Endometrial microvascular endothelial cells (primary cell): ENCODE measurements around the gene RSPH9. TPM values are rescaled to one million over a fixed set of nuclear protein-coding genes. Genes with fewer than 3 reads are reported as not detected.

Source experiments
- in situ Hi-C: cut with HindIII; loops from 2 replicates; pipeline ENCODE4 v1.10.0; 2017; ENCODE audit warnings: low sequenced_read_pairs, low pct_unique_long_range_greater_than_20kb; ENCODE audit errors: inconsistent ontology term
- total RNA-seq: library from RNA; depleted of rRNA; stranded (reverse); fragments of >200 nt; gene quantifications from one replicate; pipeline ENCODE4 v1.2.3, GENCODE V29; 2015; ENCODE audit errors: inconsistent ontology term

The RSPH9 gene
- total RNA-seq, 1 donor from 2014 or later, result not detected

GRCh38 chr6:43702534-43703440, 58.0 kb downstream of the RSPH9 start:
- in situ Hi-C loops, result no loop called here

GRCh38 chr6:43703512-43704429, 58.9 kb downstream of the RSPH9 start:
- in situ Hi-C loops, result no loop called here

- in situ Hi-C loops, result no loop called here
These were observed 61.2 kb downstream of the RSPH9 start for GRCh38 chr6:43705996-43706395.

GRCh38 chr6:43706788-43707187, 62.0 kb downstream of the RSPH9 start:
- in situ Hi-C loops, result no loop called here

DNA sequence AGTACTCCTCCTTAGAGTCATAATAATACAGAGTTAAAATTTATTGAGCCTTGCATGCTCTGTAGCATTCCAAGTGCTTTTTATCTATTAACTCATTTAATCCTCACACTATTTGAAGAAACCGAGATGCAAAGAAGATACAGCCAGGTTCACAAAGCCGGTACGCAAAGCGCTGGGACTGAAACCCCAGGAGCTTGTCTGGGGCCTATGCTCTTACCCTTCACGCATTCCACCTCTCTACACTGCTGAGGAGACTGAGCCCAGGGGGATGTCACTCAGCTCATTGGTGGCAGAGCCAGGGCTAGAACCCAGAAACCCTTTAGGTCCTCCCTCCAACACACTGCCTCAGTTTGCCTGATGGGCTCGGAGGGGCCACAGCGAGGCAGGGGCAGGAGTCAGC, 62.4 kb downstream of the RSPH9 start:
- in situ Hi-C loops, result no loop called here

DNA sequence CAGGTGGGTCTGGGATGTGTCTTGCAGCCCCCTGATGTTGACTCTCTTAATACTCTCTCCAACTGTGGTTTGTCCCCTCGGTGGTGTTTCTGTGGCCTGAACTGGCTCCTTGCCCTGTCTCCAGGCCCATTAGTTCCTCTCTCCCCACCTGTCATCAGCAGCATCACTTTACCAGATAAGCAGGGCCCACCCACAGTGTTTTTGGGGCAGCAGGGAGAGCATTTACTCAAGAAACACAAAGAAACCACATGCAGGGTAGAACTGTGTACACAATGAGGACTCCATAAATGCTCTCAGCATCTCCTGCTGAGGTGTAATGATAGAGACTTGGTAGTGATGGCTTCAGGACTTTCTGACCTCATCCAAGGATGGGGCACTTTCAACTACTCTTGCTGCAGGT, 62.9 kb downstream of the RSPH9 start:
- in situ Hi-C loops, result no loop called here

DNA sequence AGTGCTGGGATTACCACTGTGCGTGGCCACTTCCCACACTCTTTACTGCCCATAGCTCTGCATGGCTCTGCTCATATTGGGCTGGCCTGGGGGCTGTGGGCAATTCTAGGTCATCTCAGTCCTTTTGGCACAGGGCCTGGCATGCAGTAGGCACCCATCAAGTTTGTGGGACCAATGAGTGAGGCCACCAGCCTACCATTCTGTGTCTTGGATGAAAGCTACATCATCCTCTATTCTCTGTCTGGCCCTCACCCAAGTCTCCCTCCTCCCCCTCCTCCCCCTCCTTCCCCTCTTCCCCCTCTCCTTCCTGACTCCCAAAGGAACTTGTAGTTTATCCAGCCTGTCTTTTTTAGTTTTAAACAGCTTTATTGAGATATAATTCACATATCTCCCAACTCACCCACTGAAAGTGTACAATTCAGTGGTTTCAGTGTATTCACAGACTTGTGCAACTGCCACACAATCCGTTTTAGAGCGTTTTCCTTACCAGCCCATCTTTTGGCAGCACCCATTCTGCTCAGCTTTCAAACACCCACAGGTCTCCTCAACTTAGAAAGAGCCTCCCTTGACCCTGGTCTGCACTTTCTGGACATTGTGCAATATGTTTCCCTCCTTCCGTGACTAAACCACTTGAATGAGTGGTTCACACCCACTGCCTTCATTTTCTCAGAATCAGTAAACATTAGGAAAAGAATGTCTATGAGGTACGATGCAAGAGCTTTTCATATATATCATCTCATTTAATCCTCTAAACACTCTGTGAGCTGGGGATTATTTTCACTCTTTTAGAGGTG, 64.2 kb downstream of the RSPH9 start:
- in situ Hi-C loops, result no loop called here

DNA sequence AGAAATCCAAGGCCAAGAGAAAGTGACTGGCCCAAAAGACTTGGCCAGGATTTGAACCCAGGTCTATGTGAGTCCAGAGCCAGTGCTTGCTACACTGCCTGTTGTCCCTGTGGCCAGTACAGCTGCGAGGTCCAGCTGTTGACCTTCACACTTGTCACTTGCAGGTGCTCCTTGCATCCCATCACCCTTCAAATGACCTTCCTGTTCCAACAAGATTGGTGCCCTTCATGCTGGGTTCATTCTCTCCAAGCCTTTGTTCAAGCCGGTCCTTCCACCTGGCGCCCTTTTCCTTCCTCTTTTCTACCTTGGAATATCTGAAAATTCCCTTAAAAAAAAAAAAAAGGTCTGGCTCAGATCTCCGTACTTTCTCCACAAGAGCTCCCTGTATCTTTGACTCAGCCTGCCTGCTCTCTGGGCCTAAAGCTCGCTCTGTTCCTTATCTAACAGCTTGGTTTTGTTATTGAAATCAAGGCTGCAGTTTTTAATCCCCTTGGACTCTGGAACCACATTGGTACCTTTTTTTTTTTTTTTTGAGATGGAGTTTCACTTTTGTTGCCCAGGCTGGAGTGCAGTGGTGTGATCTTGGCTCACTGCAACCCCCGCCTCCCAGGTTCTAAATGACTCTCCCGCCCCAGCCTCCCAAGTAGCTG, 64.9 kb downstream of the RSPH9 start:
- in situ Hi-C loops, result no loop called here

DNA sequence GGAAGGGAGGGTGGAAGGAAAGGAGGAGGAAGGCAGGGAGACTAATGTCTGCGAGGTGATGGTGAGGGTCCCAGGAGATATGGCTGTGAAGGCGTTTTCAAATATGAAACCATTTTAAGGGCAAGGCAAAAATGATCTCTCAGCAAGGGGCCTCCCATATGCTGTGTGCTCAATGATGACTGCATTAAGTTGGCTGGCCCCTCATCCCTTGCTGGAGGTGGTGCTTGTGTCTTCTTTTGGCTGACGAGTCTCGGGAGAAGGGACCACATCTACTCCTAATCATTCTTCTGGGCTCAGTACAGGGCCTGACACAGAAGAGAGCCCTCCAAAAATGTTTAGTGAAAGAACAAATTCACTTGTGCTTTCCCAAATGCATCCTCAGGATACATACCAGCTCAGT, 65.7 kb downstream of the RSPH9 start:
- in situ Hi-C loops, result no loop called here

GRCh38 chr6:43712579-43712978, 67.7 kb downstream of the RSPH9 start:
- in situ Hi-C loops, result no loop called here

- in situ Hi-C loops, result no loop called here
These were observed 68.9 kb downstream of the RSPH9 start for GRCh38 chr6:43713643-43714310.

DNA sequence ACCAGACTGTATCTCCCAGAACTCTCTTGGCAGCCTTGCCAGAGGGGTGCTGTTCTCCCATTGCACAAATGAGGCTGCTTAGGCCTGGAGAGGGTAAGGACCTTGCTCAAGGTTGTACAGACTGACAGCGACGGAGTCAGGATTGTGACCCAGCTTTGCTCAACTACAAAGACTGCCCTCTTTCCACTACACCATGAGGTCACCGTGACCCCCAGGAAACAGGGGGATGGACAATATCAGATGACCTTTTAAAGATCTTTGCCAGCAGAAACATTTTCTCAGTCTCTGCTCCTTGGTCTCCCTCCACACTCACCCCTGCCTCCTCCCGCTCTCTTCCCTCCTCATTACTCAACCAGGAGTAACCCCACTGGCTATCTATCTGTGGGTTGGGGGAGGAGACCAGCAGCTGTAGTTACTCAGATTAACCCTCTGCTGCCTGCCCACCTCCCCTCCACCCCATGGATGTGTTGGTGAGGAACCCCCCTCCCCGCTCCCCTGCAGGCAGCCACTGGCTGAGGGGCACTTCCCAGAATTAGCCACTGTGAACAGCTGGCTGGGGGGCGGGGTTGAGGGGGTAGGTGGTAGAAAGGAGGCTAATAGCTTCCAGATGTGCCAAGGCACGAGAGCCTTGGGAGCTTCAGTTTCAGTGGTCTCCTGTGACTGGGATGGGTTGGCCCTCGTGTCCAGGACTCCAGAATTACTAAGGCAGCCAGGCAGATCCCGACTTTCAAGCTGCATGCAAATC, 69.6 kb downstream of the RSPH9 start:
- in situ Hi-C loops, result no loop called here

GRCh38 chr6:43715056-43715788, 70.4 kb downstream of the RSPH9 start:
- in situ Hi-C loops, result no loop called here

DNA sequence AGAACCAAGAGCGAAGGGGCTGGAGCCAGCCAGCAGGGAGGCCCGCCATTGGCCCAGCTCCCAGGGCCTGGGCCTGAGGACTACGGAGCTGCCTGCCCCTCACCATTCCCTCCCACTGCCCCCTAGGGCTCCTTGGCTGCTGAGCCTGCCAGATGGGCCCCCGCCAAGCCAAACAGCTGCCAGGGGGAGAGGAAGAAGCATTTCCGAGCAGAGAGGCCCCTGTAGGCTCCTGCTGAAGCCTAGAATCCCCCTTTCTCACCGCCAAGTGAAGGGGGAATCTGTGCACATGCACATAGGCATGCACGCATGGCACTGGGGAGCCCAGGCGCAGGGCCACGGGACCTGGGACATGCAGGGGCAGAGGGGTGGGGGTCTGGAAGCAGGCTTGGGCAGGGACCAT, 71.3 kb downstream of the RSPH9 start:
- in situ Hi-C loops, result no loop called here

DNA sequence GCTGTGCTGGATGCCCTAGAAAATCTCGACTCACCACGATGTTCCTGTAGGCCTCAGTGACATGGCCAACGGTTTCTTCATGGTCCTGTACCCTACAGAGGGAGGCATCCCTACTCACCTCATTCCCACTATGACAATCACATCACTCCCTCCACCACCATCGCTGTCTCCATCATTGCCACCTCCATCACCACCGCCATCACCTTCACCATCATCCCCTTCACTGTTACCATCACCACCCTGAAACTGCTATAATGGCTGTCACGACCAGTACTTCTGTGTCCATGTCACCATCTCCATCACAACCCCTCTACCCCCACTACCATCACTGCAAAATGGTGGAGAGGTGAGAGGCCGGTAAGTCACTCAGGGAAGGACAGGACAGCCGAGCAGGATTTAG, 72.6 kb downstream of the RSPH9 start:
- in situ Hi-C loops, result no loop called here

GRCh38 chr6:43717822-43718221, 73.0 kb downstream of the RSPH9 start:
- in situ Hi-C loops, result no loop called here
